ENCODE data around the gene SH2D4B. TPM values are rescaled to one million over a fixed set of nuclear protein-coding genes. Genes with fewer than 3 reads are reported as not detected.

Gene SH2D4B
- total RNA-seq, 1 donor: not detected

DNA sequence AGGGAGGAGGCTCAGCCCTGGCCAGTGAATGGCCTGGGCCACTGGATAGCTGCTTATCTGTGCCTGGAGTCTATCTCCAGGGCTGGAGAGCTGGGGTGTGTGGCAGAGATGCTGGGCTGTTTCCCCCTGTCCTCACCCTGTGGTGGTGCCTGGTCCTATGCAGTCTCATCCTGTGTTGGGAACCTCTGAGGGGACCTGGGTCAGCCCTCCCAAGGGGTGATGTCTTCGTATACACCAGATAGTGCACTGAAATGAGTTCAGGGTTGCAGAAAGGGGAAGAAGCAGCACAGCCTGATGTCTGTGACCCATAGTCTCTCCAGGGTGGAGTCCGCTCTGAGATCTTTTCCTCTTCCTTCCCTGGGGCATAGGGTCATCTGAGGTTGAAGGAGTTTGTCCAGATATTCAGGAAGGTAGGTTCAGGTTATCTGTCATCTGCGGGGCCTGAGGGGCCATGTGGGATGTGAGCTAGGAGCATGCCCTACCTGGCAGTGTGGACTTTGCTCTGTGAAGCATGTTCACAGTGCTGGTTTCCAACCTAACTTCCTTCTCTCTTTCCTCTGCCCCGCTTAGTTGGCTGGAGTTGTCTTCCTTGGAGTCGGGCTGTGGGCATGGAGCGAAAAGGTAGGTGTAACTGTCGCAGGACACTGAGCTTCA lies 33.4 kb upstream of the SH2D4B start:
- TF ChIP-seq, protein P1, sequence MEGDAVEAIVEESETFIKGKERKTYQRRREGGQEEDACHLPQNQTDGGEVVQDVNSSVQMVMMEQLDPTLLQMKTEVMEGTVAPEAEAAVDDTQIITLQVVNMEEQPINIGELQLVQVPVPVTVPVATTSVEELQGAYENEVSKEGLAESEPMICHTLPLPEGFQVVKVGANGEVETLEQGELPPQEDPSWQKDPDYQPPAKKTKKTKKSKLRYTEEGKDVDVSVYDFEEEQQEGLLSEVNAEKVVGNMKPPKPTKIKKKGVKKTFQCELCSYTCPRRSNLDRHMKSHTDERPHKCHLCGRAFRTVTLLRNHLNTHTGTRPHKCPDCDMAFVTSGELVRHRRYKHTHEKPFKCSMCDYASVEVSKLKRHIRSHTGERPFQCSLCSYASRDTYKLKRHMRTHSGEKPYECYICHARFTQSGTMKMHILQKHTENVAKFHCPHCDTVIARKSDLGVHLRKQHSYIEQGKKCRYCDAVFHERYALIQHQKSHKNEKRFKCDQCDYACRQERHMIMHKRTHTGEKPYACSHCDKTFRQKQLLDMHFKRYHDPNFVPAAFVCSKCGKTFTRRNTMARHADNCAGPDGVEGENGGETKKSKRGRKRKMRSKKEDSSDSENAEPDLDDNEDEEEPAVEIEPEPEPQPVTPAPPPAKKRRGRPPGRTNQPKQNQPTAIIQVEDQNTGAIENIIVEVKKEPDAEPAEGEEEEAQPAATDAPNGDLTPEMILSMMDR (IDR thresholded peaks at IDR 0.05; ENCODE audit: insufficient read depth, low read length): no peak
- no peak overlapping the region for H3K4me3 ChIP-seq (ENCODE audit: low read depth, low read length)
- DNase-seq (ENCODE audit: low read depth): no peak

DNA sequence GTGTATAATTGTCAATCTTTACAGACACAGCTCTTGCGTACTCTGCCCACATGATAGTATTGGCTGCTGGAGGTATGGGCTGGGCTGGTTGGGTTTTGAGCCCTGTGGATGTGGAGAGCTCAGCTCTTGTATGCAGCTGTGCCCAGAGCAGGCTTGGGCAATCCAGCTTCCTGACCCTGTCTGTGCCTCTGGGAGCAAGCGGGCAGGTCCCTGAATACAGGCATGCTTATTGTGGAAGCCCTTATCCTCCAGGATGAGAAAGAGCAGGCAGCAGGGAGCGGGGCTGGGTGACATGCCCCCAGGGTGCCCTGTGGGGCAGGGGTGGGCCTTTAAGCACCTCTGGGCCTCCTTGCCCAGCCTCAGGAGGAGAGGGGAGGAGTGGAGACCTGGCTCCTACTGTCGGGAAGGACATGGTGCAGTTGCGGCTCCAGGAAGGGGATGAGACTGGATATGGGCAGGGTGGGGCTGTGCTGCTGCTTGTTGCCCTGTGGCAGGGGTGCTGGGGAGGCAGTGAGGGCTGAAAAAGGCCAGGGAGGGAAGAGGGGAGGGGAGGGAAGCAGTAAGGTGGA lies 32.7 kb upstream of the SH2D4B start:
- DNase-seq (ENCODE audit: low read depth): no peak
- TF ChIP-seq, protein P1 (IDR thresholded peaks at IDR 0.05; ENCODE audit: insufficient read depth, low read length): no peak
- H3K4me3 ChIP-seq (ENCODE audit: low read depth, low read length): no peak overlapping the region

DNA sequence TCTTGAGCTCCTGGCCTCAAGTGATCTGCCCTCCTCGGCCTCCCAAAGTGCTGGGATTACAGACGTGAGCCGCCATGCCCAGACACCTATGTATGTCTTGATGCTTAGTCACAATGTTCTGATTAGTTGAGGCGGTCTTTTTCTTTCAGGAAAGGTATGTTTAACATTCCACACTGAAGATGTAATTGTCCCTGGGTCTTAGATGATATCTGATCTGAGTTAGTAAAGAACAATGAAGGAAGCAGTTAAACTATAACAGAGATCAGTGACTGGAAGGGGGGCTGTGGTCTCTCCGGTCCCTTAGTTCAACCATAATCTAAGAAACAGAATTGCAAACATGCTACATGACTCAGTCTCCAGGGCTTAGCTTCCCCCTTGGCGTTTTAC lies 31.5 kb upstream of the SH2D4B start:
- TF ChIP-seq, protein P1 (IDR thresholded peaks at IDR 0.05; ENCODE audit: insufficient read depth, low read length): no peak
- peak; percentile 43 for DNase-seq (ENCODE audit: low read depth)
- no peak overlapping the region for H3K4me3 ChIP-seq (ENCODE audit: low read depth, low read length)

DNA sequence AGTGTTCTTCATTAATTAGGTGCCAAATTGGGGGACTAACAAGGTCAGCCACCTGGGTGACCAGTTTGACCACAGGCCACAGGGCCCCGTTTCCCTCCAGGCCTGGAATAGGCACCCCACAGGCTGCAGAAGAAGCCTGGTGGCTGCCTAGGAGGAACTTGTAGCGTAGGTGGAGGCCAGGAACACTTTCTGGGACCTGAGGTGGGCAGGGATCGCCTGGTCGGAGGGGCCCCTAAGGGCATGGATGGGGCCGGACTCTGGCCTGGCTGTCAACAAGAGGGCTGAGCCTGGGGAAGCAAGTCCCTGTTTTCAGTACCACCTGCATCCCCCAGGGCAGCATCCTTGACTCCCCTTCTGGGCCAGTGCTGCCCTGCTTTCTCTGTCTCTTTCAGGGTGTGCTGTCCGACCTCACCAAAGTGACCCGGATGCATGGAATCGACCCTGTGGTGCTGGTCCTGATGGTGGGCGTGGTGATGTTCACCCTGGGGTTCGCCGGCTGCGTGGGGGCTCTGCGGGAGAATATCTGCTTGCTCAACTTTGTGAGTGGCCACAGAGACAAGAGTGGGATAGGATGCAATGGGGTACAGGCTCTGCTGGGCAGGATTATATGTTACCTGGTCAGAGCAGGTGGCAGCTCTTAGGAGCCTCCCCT lies 30.7 kb upstream of the SH2D4B start:
- TF ChIP-seq, protein P1 (IDR thresholded peaks at IDR 0.05; ENCODE audit: insufficient read depth, low read length): no peak
- no peak for DNase-seq (ENCODE audit: low read depth)
- H3K4me3 ChIP-seq (ENCODE audit: low read depth, low read length): no peak overlapping the region

DNA sequence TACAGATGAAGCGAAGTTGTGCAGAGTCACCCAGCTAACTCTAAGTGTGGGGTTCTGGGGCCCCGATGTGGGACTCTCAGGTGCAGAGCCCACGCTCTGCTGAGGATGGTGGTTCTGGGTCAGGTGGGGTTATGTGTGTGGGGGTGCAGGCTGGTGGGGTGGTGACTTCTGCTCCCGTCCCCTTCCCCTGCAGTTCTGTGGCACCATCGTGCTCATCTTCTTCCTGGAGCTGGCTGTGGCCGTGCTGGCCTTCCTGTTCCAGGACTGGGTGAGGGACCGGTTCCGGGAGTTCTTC lies 28.6 kb upstream of the SH2D4B start:
- DNase-seq (ENCODE audit: low read depth): no peak
- H3K4me3 ChIP-seq (ENCODE audit: low read depth, low read length): no peak overlapping the region
- TF ChIP-seq, protein P1 (IDR thresholded peaks at IDR 0.05; ENCODE audit: insufficient read depth, low read length): no peak

DNA sequence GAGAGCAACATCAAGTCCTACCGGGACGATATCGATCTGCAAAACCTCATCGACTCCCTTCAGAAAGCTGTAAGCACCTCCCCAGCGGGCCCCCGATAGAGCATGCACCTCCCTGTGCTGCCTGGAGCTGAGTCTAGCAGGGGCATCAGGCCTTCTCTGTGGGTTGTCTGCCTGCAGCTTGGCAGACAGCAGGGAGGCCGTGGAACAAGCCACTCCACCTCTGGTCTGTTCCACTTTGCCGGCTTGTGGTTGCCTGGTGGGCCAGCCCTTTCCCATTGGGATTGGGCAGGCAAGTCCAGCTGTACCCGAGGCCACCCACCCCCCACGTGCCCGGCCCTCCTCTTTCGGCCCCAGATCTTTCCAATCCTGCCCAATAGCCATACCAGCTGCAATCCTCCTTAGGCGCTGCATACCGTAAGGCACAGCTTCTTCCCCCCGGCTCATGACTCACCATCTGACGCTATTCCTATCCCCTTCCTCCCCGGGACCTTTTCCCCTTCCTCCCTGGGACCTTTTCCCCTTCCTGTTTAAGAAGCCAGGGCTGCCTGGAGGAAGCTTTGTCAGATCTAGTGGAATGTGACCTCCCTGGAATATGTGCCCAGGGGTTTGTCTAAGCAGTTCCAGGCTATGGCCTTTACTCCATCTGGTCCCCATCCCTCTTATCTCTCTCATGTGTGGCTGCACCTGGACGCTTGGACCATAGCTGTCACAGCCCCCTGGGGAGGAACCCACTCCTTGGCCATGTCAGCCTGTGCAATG lies 28.1 kb upstream of the SH2D4B start:
- TF ChIP-seq, protein P1 (IDR thresholded peaks at IDR 0.05; ENCODE audit: insufficient read depth, low read length): no peak
- peak; percentile 60 for DNase-seq (ENCODE audit: low read depth)

More for the DNA sequence above, 28.1 kb upstream of the SH2D4B start:
- no peak overlapping the region for H3K4me3 ChIP-seq (ENCODE audit: low read depth, low read length)

All from fibroblast of the aortic adventitia (primary cell).